Measurements from ENCODE around the gene KLRD1.

The KLRD1 gene

GRCh38 chr12:10358131-10358530 is 50.5 kb downstream of the KLRD1 start:
- no peak for TF ChIP-seq CTCF (IDR thresholded peaks at IDR 0.05; ENCODE audit: insufficient read depth, low read length, poor library complexity, severe bottlenecking)
- Histone ChIP-seq H3K27me3 (replicated peaks; ENCODE audit: control insufficient read depth, insufficient read depth, low read length) (no peaks in the 10 kb centered on the region), H3K4me3 (replicated peaks; ENCODE audit: low read depth, low read length) (no peak overlapping the region), H3K36me3 (ENCODE audit: control insufficient read depth, insufficient read depth, low read length) (no peaks in the 10 kb centered on the region)
- DNase-seq (ENCODE audit: extremely low read depth, insufficient read length): no peak

GRCh38 chr12:10358969-10359368 is 51.3 kb downstream of the KLRD1 start:
- Histone ChIP-seq H3K4me3 (replicated peaks; ENCODE audit: low read depth, low read length) (no peak overlapping the region), H3K27me3 (replicated peaks; ENCODE audit: control insufficient read depth, insufficient read depth, low read length) (no peaks in the 10 kb centered on the region), H3K36me3 (ENCODE audit: control insufficient read depth, insufficient read depth, low read length) (no peaks in the 10 kb centered on the region)
- no peak for DNase-seq (ENCODE audit: extremely low read depth, insufficient read length)
- TF ChIP-seq CTCF (IDR thresholded peaks at IDR 0.05; ENCODE audit: insufficient read depth, low read length, poor library complexity, severe bottlenecking): no peak

GRCh38 chr12:10361084-10361483 is 53.4 kb downstream of the KLRD1 start:
- H3K36me3 ChIP-seq (ENCODE audit: control insufficient read depth, insufficient read depth, low read length): no peaks in the 10 kb centered on the region
- DNase-seq (ENCODE audit: extremely low read depth, insufficient read length): no peak
- no peak overlapping the region for H3K4me3 ChIP-seq (replicated peaks; ENCODE audit: low read depth, low read length)
- no peak for TF ChIP-seq CTCF (IDR thresholded peaks at IDR 0.05; ENCODE audit: insufficient read depth, low read length, poor library complexity, severe bottlenecking)
- H3K27me3 ChIP-seq (replicated peaks; ENCODE audit: control insufficient read depth, insufficient read depth, low read length): no peaks in the 10 kb centered on the region

- no peak for TF ChIP-seq CTCF (IDR thresholded peaks at IDR 0.05; ENCODE audit: insufficient read depth, low read length, poor library complexity, severe bottlenecking)
- Histone ChIP-seq H3K4me3 (replicated peaks; ENCODE audit: low read depth, low read length) (no peak overlapping the region), H3K27me3 (replicated peaks; ENCODE audit: control insufficient read depth, insufficient read depth, low read length) (no peaks in the 10 kb centered on the region), H3K36me3 (ENCODE audit: control insufficient read depth, insufficient read depth, low read length) (no peaks in the 10 kb centered on the region)
- no peak for DNase-seq (ENCODE audit: extremely low read depth, insufficient read length)
Observed at GRCh38 chr12:10361622-10362021, 54.0 kb downstream of the KLRD1 start.

- no peak for DNase-seq (ENCODE audit: extremely low read depth, insufficient read length)
- Histone ChIP-seq H3K27me3 (replicated peaks; ENCODE audit: control insufficient read depth, insufficient read depth, low read length) (no peaks in the 10 kb centered on the region), H3K36me3 (ENCODE audit: control insufficient read depth, insufficient read depth, low read length) (no peaks in the 10 kb centered on the region), H3K4me3 (replicated peaks; ENCODE audit: low read depth, low read length) (no peak overlapping the region)
- no peak for TF ChIP-seq CTCF (IDR thresholded peaks at IDR 0.05; ENCODE audit: insufficient read depth, low read length, poor library complexity, severe bottlenecking)
Observed at GRCh38 chr12:10362325-10362724, 54.7 kb downstream of the KLRD1 start.
